Hepatocyte (in vitro differentiated cells): ENCODE results near the gene CARD11. TPM values are rescaled to one million over a fixed set of nuclear protein-coding genes. Genes with fewer than 3 reads are reported as not detected.

ENCODE experiments used
- DNase-seq: peaks from one replicate; pipeline ENCODE4 v3.0.0-alpha.2; 2016; ENCODE audit warnings: low spot score
- H2AFZ ChIP-seq: fragments of 200-600 bp; sonication (generic); 2 replicates; pipeline ENCODE4 v1.6.0; 2016; ENCODE audit warnings: antibody characterized with exemption, mild to moderate bottlenecking
- H3K27ac ChIP-seq: fragments of 200-600 bp; sonication (generic); 2 replicates; pipeline ENCODE4 v1.5.1; 2016; ENCODE audit warnings: mild to moderate bottlenecking
- H3K27me3 ChIP-seq: fragments of 200-600 bp; sonication (generic); 2 replicates; pipeline ENCODE4 v1.6.1; 2016
- H3K36me3 ChIP-seq: fragments of 200-600 bp; sonication (generic); replicated peaks from 2 replicates; pipeline ENCODE4 v1.5.1; 2016; ENCODE audit warnings: low read depth; ENCODE audit not compliant: insufficient read depth
- H3K4me1 ChIP-seq: fragments of 200-600 bp; sonication (generic); 2 replicates; pipeline ENCODE4 v1.5.1; 2016; ENCODE audit warnings: mild to moderate bottlenecking, moderate library complexity; ENCODE audit not compliant: insufficient read depth
- H3K4me2 ChIP-seq: fragments of 200-600 bp; sonication (generic); 2 replicates; pipeline ENCODE4 v1.6.0; 2016
- H3K4me3 ChIP-seq: fragments of 200-600 bp; sonication (generic); 2 replicates; pipeline ENCODE4 v1.5.1; 2016; ENCODE audit warnings: mild to moderate bottlenecking
- H3K79me2 ChIP-seq: fragments of 200-600 bp; sonication (generic); 2 replicates; pipeline ENCODE4 v1.6.0; 2017; ENCODE audit warnings: mild to moderate bottlenecking
- H3K9me2 ChIP-seq: fragments of 200-600 bp; sonication (generic); replicated peaks from 2 replicates; pipeline ENCODE4 v1.6.0; 2017; ENCODE audit warnings: mild to moderate bottlenecking; ENCODE audit not compliant: insufficient read depth
- H3K9me3 ChIP-seq: fragments of 200-600 bp; sonication (generic); 2 replicates; pipeline ENCODE4 v1.5.1; 2016; ENCODE audit warnings: low read depth, mild to moderate bottlenecking
- H4K20me1 ChIP-seq: fragments of 200-600 bp; sonication (generic); 2 replicates; pipeline ENCODE4 v1.6.0; 2016; ENCODE audit warnings: mild to moderate bottlenecking; ENCODE audit not compliant: insufficient read depth, poor library complexity, severe bottlenecking
- CTCF ChIP-seq: fragments of 200-600 bp; sonication (generic); IDR thresholded peaks from 2 replicates; pipeline ENCODE4 v1.5.1; 2016; ENCODE audit warnings: antibody characterized with exemption, mild to moderate bottlenecking; ENCODE audit not compliant: poor library complexity
- EZH2 ChIP-seq: fragments of 200-600 bp; sonication (generic); IDR thresholded peaks from 2 replicates; pipeline ENCODE4 v1.6.1; 2016; ENCODE audit warnings: antibody characterized with exemption, mild to moderate bottlenecking, borderline replicate concordance
- EZH2phosphoT487 ChIP-seq: fragments of 200-600 bp; sonication (generic); IDR thresholded peaks from one replicate; pipeline ENCODE4 v1.6.1; 2018; ENCODE audit warnings: antibody characterized with exemption, mild to moderate bottlenecking, low read depth, moderate library complexity; ENCODE audit not compliant: unreplicated experiment, severe bottlenecking
- WGBS: methylation state at CpG from one replicate; pipeline ENCODE4 v1.1.6; 2016; ENCODE audit warnings: low lambda C conversion rate; ENCODE audit errors: missing lambda C conversion rate; 5-methylcytosine and 5-hydroxymethylcytosine counted together
- polyA plus RNA-seq: library from polyadenylated mRNA; unstranded; fragments of >200 nt; fragmentation: Nextera tagmentation; extraction: Ambion mirVana; gene quantifications from 2 replicates; pipeline ENCODE4 v1.2.1, GENCODE V29; 2016
- total RNA-seq: library from RNA; depleted of rRNA; stranded (reverse); fragments of >200 nt; gene quantifications from 2 replicates; pipeline ENCODE4 v1.2.3, GENCODE V29; 2014

CARD11 gene
- total and polyA plus RNA-seq, 2 experiments from 2014 or later, result 9.6 to 10.9 TPM

- no peak for DNase-seq
- H3K79me2 ChIP-seq, result no peaks in the 10 kb centered on the region
- H3K27ac ChIP-seq, result no peak overlapping the region
- H3K9me2 ChIP-seq, result no peaks in the 10 kb centered on the region
- H3K4me1 ChIP-seq, result peaks cover 14% of the 10 kb centered on the region
- 85% methylated on average over 3 of the region's 3 CpGs for WGBS
- no peaks in the 10 kb centered on the region for H3K36me3 ChIP-seq
- H3K9me3 ChIP-seq, result no peaks in the 10 kb centered on the region
- no peak for TF ChIP-seq EZH2
- TF ChIP-seq EZH2phosphoT487, result no peak
- TF ChIP-seq CTCF, result no peak
- no peak overlapping the region for H3K4me2 ChIP-seq
- H3K27me3 ChIP-seq, result no peaks in the 10 kb centered on the region
- no peak overlapping the region for H3K4me3 ChIP-seq
- no peak overlapping the region for H2AFZ ChIP-seq
- no peaks in the 10 kb centered on the region for H4K20me1 ChIP-seq
Measured at GRCh38 chr7:2866601-2867000, 177.1 kb downstream of the CARD11 start.

DNA sequence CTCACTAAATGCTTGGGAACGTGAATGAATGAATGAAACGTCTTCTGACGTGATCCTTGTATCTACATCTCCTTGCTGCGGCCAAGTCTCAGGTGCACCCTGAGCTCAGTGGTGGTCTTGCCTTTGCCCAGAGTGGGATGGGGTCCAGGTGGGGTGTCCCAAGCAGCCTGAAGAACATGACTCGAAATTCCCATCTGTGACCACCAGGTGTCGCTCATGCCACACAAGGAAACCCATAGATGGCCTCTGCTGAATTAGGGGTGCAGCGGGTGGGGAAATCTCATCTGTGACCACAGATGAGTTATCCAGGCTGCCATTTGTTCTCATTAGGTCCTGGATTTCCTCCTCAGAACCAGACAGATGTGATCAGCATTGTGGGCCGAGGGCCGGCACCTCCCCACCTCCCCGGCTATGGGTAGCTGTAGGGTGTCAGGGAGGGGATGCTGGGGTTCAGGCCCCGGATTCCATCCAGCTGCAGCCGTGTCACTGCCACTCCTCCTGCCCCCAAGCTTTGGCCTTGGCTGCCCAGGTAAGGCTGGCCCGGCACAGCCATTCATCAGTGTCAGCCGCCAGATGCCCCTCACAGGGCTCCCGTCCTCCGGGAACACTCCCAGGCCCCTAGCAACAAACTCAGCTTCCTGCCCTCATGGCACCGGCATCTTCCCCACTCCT, 178.5 kb downstream of the CARD11 start:
- WGBS, result 66% methylated on average over 17 of the region's 17 CpGs
- Histone ChIP-seq H3K9me2 (no peaks in the 10 kb centered on the region), H3K79me2 (no peaks in the 10 kb centered on the region), H3K4me3 (no peak overlapping the region), H3K27ac (peak overlapping the region; percentile 92), H3K36me3 (no peaks in the 10 kb centered on the region), H3K4me1 (peaks cover 14% of the 10 kb centered on the region), H3K27me3 (no peaks in the 10 kb centered on the region), H4K20me1 (no peaks in the 10 kb centered on the region), H3K9me3 (no peaks in the 10 kb centered on the region), H2AFZ (no peak overlapping the region), H3K4me2 (no peak overlapping the region)
- DNase-seq, result peak; percentile 76
- peak; percentile 91 for TF ChIP-seq CTCF
- no peak for TF ChIP-seq EZH2

GRCh38 chr7:2864204-2864985, 179.3 kb downstream of the CARD11 start:
- WGBS, result 94% methylated on average over 12 of the region's 12 CpGs

More at GRCh38 chr7:2864204-2864985, 179.3 kb downstream of the CARD11 start:
- H4K20me1 ChIP-seq, result no peaks in the 10 kb centered on the region
- peaks cover 14% of the 10 kb centered on the region for H3K4me1 ChIP-seq
- no peak overlapping the region for H3K4me3 ChIP-seq
- H3K4me2 ChIP-seq, result peak overlapping the region; percentile 40
- H3K27me3 ChIP-seq, result no peaks in the 10 kb centered on the region
- TF ChIP-seq EZH2 (no peak), CTCF (no peak), EZH2phosphoT487 (no peak)
- H3K27ac ChIP-seq, result peak overlapping the region; percentile 92
- peak overlapping the region; percentile 7 for H2AFZ ChIP-seq
- H3K36me3 ChIP-seq, result no peaks in the 10 kb centered on the region
- no peak for DNase-seq
- no peaks in the 10 kb centered on the region for H3K9me2 ChIP-seq
- no peaks in the 10 kb centered on the region for H3K79me2 ChIP-seq
- no peaks in the 10 kb centered on the region for H3K9me3 ChIP-seq
